OCI-LY3 (cell line): ENCODE results near the gene CHRNA9.

Experiments
- H2AFZ ChIP-seq: fragments of 200-600, 300-600 bp; shearing (Covaris generic); 2 replicates; pipeline ENCODE4 v1.6.0; 2014; ENCODE audit warnings: antibody characterized with exemption, low read depth, low read length
- H3K27ac ChIP-seq: fragments of 200-600, 300-600 bp; sonication (generic); 2 replicates; pipeline ENCODE4 v1.5.1; 2014; ENCODE audit warnings: mild to moderate bottlenecking, low read length, moderate library complexity, mixed read lengths
- H3K27me3 ChIP-seq: fragments of 200-600, 300-600 bp; sonication (generic); 2 replicates; pipeline ENCODE4 v1.6.1; 2014; ENCODE audit warnings: low read depth, low read length, mixed read lengths
- H3K36me3 ChIP-seq: fragments of 200-600, 300-600 bp; sonication (generic); replicated peaks from 2 replicates; pipeline ENCODE3; 2014; ENCODE audit warnings: low read depth, low read length, mixed read lengths
- H3K4me1 ChIP-seq: fragments of 300-600, 200-600 bp; sonication (generic); 2 replicates; pipeline ENCODE4 v1.6.1; 2014; ENCODE audit warnings: low read length, mixed read lengths
- H3K4me2 ChIP-seq: fragments of 200-600, 300-600 bp; sonication (generic); 2 replicates; pipeline ENCODE4 v1.6.1; 2014; ENCODE audit warnings: low read length, mixed read lengths
- H3K4me3 ChIP-seq: fragments of 300-600, 200-600 bp; sonication (generic); 2 replicates; pipeline ENCODE4 v1.5.1; 2014; ENCODE audit warnings: antibody characterized with exemption, mild to moderate bottlenecking, low read length, moderate library complexity
- H3K79me2 ChIP-seq: fragments of 300-600, 200-600 bp; shearing (Covaris generic); 2 replicates; pipeline ENCODE4 v1.6.1; 2014; ENCODE audit warnings: mild to moderate bottlenecking, low read length, mixed read lengths
- H3K9ac ChIP-seq: fragments of 300-600, 200-600 bp; shearing (Covaris generic); 2 replicates; pipeline ENCODE4 v1.6.0; 2014; ENCODE audit warnings: mild to moderate bottlenecking, low read length, moderate library complexity
- H3K9me3 ChIP-seq: fragments of 200-600, 300-600 bp; shearing (Covaris generic); 2 replicates; pipeline ENCODE4 v1.6.1; 2014; ENCODE audit warnings: low read length, mixed read lengths; ENCODE audit not compliant: insufficient read depth
- H4K20me1 ChIP-seq: fragments of 200-600, 300-600 bp; sonication (generic); 2 replicates; pipeline ENCODE4 v1.6.1; 2016; ENCODE audit warnings: low read length, mixed read lengths; ENCODE audit not compliant: insufficient read depth
- CTCF ChIP-seq: fragments of 200-600, 300-600 bp; sonication (generic); IDR thresholded peaks from 2 replicates; pipeline ENCODE4 v1.5.1; 2014; ENCODE audit warnings: antibody characterized with exemption, low read length, low read depth
- EZH2phosphoT487 ChIP-seq: fragments of 200-600 bp; shearing (Covaris generic); IDR thresholded peaks from 2 replicates; pipeline ENCODE4 v1.6.1; 2018; ENCODE audit warnings: antibody characterized with exemption, mixed run types, low read depth

Gene CHRNA9

GRCh38 chr4:40349561-40350198, 14.5 kb downstream of the CHRNA9 start:
- no peak overlapping the region for H3K9ac ChIP-seq
- no peaks in the 10 kb centered on the region for H3K27me3 ChIP-seq
- no peaks in the 10 kb centered on the region for H3K36me3 ChIP-seq
- no peak overlapping the region for H2AFZ ChIP-seq
- no peak overlapping the region for H3K4me3 ChIP-seq
- no peaks in the 10 kb centered on the region for H4K20me1 ChIP-seq
- H3K4me1 ChIP-seq = no peaks in the 10 kb centered on the region
- no peaks in the 10 kb centered on the region for H3K79me2 ChIP-seq
- H3K9me3 ChIP-seq = no peaks in the 10 kb centered on the region
- no peak overlapping the region for H3K4me2 ChIP-seq
- H3K27ac ChIP-seq = no peak overlapping the region
- TF ChIP-seq EZH2phosphoT487 (no peak), CTCF (no peak)

GRCh38 chr4:40350627-40351227, 15.6 kb downstream of the CHRNA9 start:
- no peaks in the 10 kb centered on the region for H3K36me3 ChIP-seq
- TF ChIP-seq EZH2phosphoT487 = no peak
- TF ChIP-seq CTCF = no peak
- no peak overlapping the region for H2AFZ ChIP-seq
- H3K4me3 ChIP-seq = no peak overlapping the region
- H4K20me1 ChIP-seq = no peaks in the 10 kb centered on the region
- H3K79me2 ChIP-seq = no peaks in the 10 kb centered on the region
- no peak overlapping the region for H3K27ac ChIP-seq
- H3K9ac ChIP-seq = no peak overlapping the region
- no peaks in the 10 kb centered on the region for H3K9me3 ChIP-seq
- H3K4me2 ChIP-seq = no peak overlapping the region
- no peaks in the 10 kb centered on the region for H3K4me1 ChIP-seq
- H3K27me3 ChIP-seq = no peaks in the 10 kb centered on the region

GRCh38 chr4:40354158-40354557, 19.0 kb downstream of the CHRNA9 start:
- no peak overlapping the region for H2AFZ ChIP-seq

More at GRCh38 chr4:40354158-40354557, 19.0 kb downstream of the CHRNA9 start:
- no peaks in the 10 kb centered on the region for H3K27me3 ChIP-seq
- no peak overlapping the region for H3K9ac ChIP-seq
- no peaks in the 10 kb centered on the region for H3K79me2 ChIP-seq
- H3K4me1 ChIP-seq = no peaks in the 10 kb centered on the region
- no peak overlapping the region for H3K4me2 ChIP-seq
- H3K36me3 ChIP-seq = no peaks in the 10 kb centered on the region
- no peaks in the 10 kb centered on the region for H4K20me1 ChIP-seq
- H3K27ac ChIP-seq = no peak overlapping the region
- TF ChIP-seq EZH2phosphoT487 (no peak), CTCF (no peak)
- H3K9me3 ChIP-seq = no peaks in the 10 kb centered on the region
- H3K4me3 ChIP-seq = no peak overlapping the region
